Activated T-helper 9 cell treated with anti-CD3 and anti-CD28 coated beads, Interleukin-2, amount 50 U/mL, for 16 hours (primary cell): Measurements from ENCODE around the gene C2orf42.
"Not testable (repeated sequence)": the region's sequence is repeated elsewhere in the genome, so short reads cannot be mapped to it uniquely, and the experiment has no call there.

Experiments used
- DNase-seq: peaks from one replicate; pipeline ENCODE4 v3.0.0-alpha.2; 2020; ENCODE audit warnings: low read depth

The C2orf42 gene

GRCh38 chr2:70102323-70102905 is 88.4 kb downstream of the C2orf42 start:
- DNase-seq = not testable (repeated sequence)

- not testable (repeated sequence) for DNase-seq
Observed at GRCh38 chr2:70101686-70102085, 89.1 kb downstream of the C2orf42 start.

- DNase-seq = no peak
Observed at GRCh38 chr2:70101174-70101573, 89.6 kb downstream of the C2orf42 start.
